Left ventricle myocardium superior (tissue), 1 donor: ENCODE results near the gene HYCC2. TPM values are rescaled to one million over a fixed set of nuclear protein-coding genes. Genes with fewer than 3 reads are reported as not detected.
"Not testable (repeated sequence)": the region's sequence is repeated elsewhere in the genome, so short reads cannot be mapped to it uniquely, and the experiment has no call there.

Experiments used
- ATAC-seq: fragments of 200-7000 bp; cut with Tn5 transposase; one replicate; pipeline ENCODE4 v1.9.1; 2020; ENCODE audit warnings: mild to moderate bottlenecking, moderate library complexity
- DNase-seq: peaks from one replicate; pipeline ENCODE4 v3.0.0-alpha.2; 2020
- intact Hi-C: fragments of 100-400 bp; cut with micrococcal nuclease; formaldehyde crosslinking; loops from one replicate; pipeline ENCODE4 v1.11.0; 2022
- total RNA-seq: library from RNA; stranded (reverse); fragmentation: NEBNext Ultra II Directional; extraction: Animal tissue kit (Norgen Biotek cat#: 25700); gene quantifications from one replicate; pipeline ENCODE4 v1.2.1, GENCODE V29; 2021
- donor health status: DM: no; HTN: yes; CAD: no; lungs with severe emphysema.

Gene HYCC2
- total RNA-seq, 1 donor from 2014 or later, result 12.7 TPM

- ATAC-seq (no peak), DNase-seq (no peak)
- intact Hi-C loops, result no loop called here
These were observed 13.4 kb upstream of the HYCC2 start for GRCh38 chr2:201084863-201085262.

GRCh38 chr2:201074996-201075395 is 3.5 kb upstream of the HYCC2 start:
- ATAC-seq, result no peak
- DNase-seq, result no peak
- intact Hi-C loops, result no loop called here

GRCh38 chr2:201073071-201073470 is 1.6 kb upstream of the HYCC2 start:
- intact Hi-C loops, result no loop called here
- ATAC-seq (no peak), DNase-seq (no peak)

- intact Hi-C loops, result no loop called here
- ATAC-seq (no peak), DNase-seq (no peak)
These were observed 695 bp upstream of the HYCC2 start for GRCh38 chr2:201072201-201072530.

- ATAC-seq (peak; percentile 36), DNase-seq (no peak)
- intact Hi-C loops, result no loop called here
These were observed 458 bp downstream of the HYCC2 start for GRCh38 chr2:201070948-201071478.

GRCh38 chr2:201064797-201065329 is 6.6 kb downstream of the HYCC2 start:
- intact Hi-C loops, result loop anchor here (10.0 kb wide), 1 partner anchor 160 kb away; no protein-coding TSS in a partner anchor

GRCh38 chr2:201063516-201063915 is 8.0 kb downstream of the HYCC2 start:
- DNase-seq, ATAC-seq: not testable (repeated sequence)
- intact Hi-C loops, result loop anchor here (10.0 kb wide), 1 partner anchor 159 kb away; no protein-coding TSS in a partner anchor

More at GRCh38 chr2:201064797-201065329, 6.6 kb downstream of the HYCC2 start:
- DNase-seq (no peak), ATAC-seq (no peak)

- no peak for ATAC-seq
- intact Hi-C loops, result loop anchor here (10.0 kb wide), 2 partner anchors 85 to 155 kb away; no protein-coding TSS in a partner anchor
These were observed 11.3 kb downstream of the HYCC2 start for GRCh38 chr2:201059961-201060755.

GRCh38 chr2:201058914-201059313 is 12.6 kb downstream of the HYCC2 start:
- intact Hi-C loops, result loop anchor here (10.0 kb wide), 1 partner anchor 84 kb away; no protein-coding TSS in a partner anchor
- ATAC-seq, result peak; percentile 29
- no peak for DNase-seq

More at GRCh38 chr2:201059961-201060755, 11.3 kb downstream of the HYCC2 start:
- no peak for DNase-seq

GRCh38 chr2:201057715-201058248 is 13.7 kb downstream of the HYCC2 start:
- DNase-seq (no peak), ATAC-seq (peak; percentile 33)
- intact Hi-C loops, result loop anchor here (10.0 kb wide), 1 partner anchor 83 kb away; no protein-coding TSS in a partner anchor

- intact Hi-C loops, result loop anchor here (10.0 kb wide), 1 partner anchor 82 kb away; no protein-coding TSS in a partner anchor
- peak; percentile 17 for ATAC-seq
- DNase-seq, result no peak
These were observed 14.4 kb downstream of the HYCC2 start for GRCh38 chr2:201057087-201057521.

GRCh38 chr2:201049455-201049854 is 22.0 kb downstream of the HYCC2 start:
- no peak for DNase-seq
- intact Hi-C loops, result no loop called here
- no peak for ATAC-seq

- no peak for DNase-seq
- intact Hi-C loops, result no loop called here
- no peak for ATAC-seq
These were observed 24.6 kb downstream of the HYCC2 start for GRCh38 chr2:201046881-201047280.

GRCh38 chr2:201043050-201043449 is 28.4 kb downstream of the HYCC2 start:
- ATAC-seq, intact Hi-C loops, DNase-seq: not testable (repeated sequence)

GRCh38 chr2:201042451-201042850 is 29.0 kb downstream of the HYCC2 start:
- ATAC-seq, intact Hi-C loops, DNase-seq: not testable (repeated sequence)

GRCh38 chr2:201040867-201041628 is 30.4 kb downstream of the HYCC2 start:
- DNase-seq (no peak), ATAC-seq (no peak)
- intact Hi-C loops, result no loop called here

- intact Hi-C loops, result no loop called here
- ATAC-seq, result no peak
- no peak for DNase-seq
These were observed 32.6 kb downstream of the HYCC2 start for GRCh38 chr2:201038855-201039254.

GRCh38 chr2:201038361-201038760 is 33.1 kb downstream of the HYCC2 start:
- DNase-seq, ATAC-seq, intact Hi-C loops: not testable (repeated sequence)

- ATAC-seq, DNase-seq, intact Hi-C loops: not testable (repeated sequence)
These were observed 37.1 kb downstream of the HYCC2 start for GRCh38 chr2:201034355-201034754.
